ENCODE data around the gene PCSK4.
A peak's percentile ranks its signal among the peaks of the same experiment; 100 is the strongest.

- no peak for TF ChIP-seq CTCF (IDR thresholded peaks at IDR 0.05)
- no peak for TF ChIP-seq POLR2A (IDR thresholded peaks at IDR 0.05)
- TF ChIP-seq POLR2AphosphoS5 (IDR thresholded peaks at IDR 0.05; ENCODE audit: insufficient read depth in 1 of 2, low read depth in 1 of 2) = peak in 1 of 2 donors; percentile 61
Measured at GRCh38 chr19:1521636-1522035, 31.5 kb upstream of the PCSK4 start.

Data from vagina (tissue), 2 donors.